ENCODE data around the gene GORASP1. TPM values are rescaled to one million over a fixed set of nuclear protein-coding genes. Genes with fewer than 3 reads are reported as not detected.
A peak's percentile ranks its signal among the peaks of the same experiment; 100 is the strongest.

The GORASP1 gene
- total RNA-seq, 2 donors from 2014 or later = 50.8 to 61.8 TPM

DNA sequence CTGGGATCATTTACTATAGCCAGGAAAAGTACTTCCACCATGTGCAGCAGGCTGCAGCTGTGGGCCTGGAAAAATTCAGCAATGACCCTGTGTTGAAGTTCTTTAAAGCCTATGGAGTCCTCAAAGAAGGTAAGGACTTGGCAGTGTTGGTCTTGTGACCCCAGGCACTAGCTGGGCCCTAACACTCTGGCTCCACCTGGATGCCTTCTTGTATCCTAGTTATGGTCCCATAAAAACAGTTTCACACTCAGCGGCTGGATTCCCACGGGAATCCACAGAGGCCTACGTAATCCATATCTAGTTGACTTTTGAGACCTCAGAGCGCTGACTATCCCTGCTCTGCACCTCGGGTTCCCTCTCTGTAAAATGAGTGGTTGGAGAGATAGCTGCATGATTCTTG, 1.7 kb upstream of the GORASP1 start:
- DNase-seq (ENCODE audit: low spot score) = no peak
- intact Hi-C loops (cut with DNase I) = no loop called here

GRCh38 chr3:39108200-39108710, 828 bp upstream of the GORASP1 start:
- intact Hi-C loops (cut with DNase I) = no loop called here
- DNase-seq (ENCODE audit: low spot score) = no peak

GRCh38 chr3:39106851-39107387, 508 bp downstream of the GORASP1 start:
- intact Hi-C loops (cut with DNase I) = no loop called here
- peak; percentile 87 for DNase-seq (ENCODE audit: low spot score)

DNA sequence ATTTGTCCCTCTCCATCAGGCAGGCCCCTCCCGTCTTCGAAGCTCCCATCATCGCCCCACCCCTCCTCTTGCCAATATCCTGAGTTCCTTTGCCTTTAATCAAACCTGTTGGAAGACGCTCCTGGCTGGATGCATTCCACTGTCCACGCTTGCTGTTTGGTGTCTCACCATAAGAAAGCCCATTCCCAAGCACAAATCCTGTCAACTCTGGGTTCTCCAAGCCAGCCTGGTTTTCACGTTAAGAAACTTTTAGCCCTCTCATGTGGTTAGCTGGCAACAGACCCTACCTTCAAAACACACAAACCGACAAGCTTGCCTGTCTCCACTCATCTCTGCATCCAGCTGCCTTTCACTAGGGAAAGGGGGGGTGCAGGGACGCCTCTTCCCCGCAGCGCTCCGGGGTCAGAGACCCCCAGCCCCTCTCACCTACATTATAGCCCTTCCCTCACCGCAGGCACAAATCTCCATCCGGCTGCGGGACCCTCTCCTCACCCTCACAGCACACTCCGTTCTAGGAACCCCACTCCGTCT, 1.1 kb downstream of the GORASP1 start:
- intact Hi-C loops (cut with DNase I) = no loop called here
- DNase-seq (ENCODE audit: low spot score) = no peak

DNA sequence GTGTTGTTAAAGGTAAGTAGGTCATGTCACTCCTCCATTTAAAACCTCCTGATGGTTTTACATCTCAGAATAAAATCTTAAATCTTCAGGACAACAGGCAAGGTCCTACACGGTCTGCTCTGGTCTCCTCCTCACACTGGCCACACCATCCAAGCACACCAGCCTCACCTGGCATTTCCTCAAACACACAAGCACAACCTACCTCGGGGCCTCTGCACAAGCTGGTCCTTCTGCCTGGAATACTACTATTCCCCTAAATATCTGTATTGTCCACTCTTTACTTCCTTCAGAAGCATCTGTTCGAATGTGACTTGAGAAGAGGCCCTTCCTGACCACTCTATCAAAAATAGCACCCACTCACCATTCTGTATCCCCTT, 1.8 kb downstream of the GORASP1 start:
- intact Hi-C loops (cut with DNase I) = no loop called here
- DNase-seq (ENCODE audit: low spot score) = no peak

- DNase-seq (ENCODE audit: low spot score) = no peak
- intact Hi-C loops (cut with DNase I) = no loop called here
Measured at GRCh38 chr3:39104961-39105686, 2.3 kb downstream of the GORASP1 start.

DNA sequence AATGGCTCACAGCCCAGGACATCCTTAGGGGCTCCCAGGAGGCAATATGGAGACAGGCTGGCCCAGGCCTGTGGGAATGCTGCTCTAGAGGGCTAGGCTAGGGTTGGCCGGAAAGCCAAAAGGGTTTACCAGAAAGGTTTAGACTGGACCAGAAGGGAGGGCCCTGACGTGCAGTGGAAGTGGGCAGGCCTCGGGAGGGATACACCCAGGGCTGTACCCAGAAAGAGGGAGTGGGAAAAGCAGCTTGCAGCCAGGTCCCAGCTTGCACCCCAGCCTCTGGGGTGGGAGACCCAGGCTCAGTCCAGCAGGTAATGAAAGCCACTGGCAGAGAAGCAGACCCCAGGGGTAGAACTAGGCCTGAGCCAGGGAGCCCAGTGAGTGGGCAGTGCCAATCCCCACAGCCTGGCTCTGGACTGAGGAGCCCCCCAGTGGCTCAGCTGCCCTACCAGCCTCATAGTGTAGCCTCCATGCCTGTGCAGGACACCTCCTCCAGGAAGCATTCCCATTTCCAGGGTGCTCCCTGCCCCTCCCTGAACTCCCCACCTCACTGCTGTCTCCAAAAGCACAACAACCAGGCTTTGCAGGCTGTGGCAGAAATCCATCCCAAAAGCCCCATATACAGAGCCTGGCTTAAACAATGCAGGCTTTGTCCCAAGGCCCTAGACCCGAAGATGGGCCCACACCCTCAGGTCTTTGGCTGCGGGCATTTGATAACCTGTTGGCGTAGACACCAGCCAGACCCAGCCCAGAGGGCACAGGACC, 3.5 kb downstream of the GORASP1 start:
- intact Hi-C loops (cut with DNase I) = no loop called here
- no peak for DNase-seq (ENCODE audit: low spot score)

DNA sequence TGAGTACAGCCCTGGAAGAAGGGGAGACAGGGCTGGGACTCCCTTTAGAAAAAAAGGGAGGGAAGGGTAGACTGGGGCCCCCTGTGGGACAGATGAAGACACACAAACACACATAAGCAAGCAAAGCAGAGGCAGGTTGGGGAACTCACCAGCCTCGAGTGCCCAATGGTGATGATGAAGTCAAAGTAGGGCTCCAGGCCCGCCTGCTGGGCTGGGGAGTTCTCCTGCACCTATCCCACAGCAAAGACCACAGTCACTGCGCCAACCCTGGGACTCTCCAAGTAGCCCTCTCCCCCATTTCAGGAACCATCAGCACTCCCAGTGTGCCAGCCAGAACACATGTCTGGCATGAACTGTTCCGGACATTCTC, 4.1 kb downstream of the GORASP1 start:
- no peak for DNase-seq (ENCODE audit: low spot score)
- intact Hi-C loops (cut with DNase I) = no loop called here

DNA sequence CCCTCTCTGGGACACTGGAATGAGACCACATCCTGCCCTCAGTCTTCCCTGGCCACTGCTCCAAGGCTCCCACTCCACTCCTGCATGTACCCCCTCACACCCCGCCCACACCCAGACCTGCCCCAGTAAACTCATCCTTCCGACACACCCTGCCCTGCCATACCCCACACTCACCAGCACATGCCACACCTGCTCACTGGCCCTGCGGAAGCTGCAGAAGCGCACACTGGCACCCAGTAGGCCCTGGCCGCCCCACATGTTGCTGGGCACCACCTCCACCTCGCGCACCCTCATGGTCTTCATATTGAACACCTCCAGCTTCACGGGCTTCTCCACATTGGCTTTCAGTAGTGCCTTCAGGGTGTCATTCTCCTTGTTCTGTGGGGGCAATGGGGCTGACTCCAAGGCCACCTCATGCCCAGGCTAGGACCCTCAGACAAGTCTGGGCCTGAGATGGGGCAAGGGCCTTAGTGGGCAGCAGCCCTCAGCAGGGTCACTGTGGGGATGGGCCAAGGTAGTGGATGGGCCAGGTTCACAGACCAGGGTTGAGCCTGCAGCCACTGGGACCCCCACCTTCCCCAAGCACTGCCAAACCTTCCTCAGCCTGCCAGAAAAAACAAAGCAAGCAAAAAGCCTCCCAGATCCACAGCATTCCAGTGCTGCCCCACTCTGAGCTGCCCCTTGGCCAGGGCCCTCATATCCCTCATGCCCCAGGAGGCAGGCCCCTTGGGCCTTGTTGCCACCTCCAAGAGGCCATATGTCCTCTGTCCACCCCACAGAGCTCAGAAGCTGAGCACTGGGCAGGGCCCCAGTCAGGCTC, 4.7 kb downstream of the GORASP1 start:
- DNase-seq (ENCODE audit: low spot score) = no peak
- intact Hi-C loops (cut with DNase I) = no loop called here

GRCh38 chr3:39101022-39101689, 6.3 kb downstream of the GORASP1 start:
- no peak for DNase-seq (ENCODE audit: low spot score)
- intact Hi-C loops (cut with DNase I) = no loop called here

DNA sequence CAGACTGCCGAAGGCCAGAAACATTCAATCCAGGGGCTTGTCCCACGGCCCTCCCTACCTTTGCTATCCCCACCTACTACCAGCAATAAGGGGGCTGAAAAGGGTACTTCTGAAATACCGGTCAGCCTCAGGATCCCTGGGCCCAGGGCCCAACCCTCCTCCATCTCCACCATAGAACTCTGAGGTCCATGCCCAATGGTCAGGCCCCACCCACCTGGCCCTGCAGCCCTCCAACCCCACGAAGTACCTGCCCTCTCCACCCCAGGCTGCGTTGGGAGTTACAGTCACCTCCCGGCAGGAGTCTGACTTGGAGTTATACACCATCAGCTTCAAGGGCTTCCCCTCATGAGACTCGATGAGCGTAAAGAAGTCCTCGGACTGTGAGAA, 6.9 kb downstream of the GORASP1 start:
- DNase-seq (ENCODE audit: low spot score) = no peak
- intact Hi-C loops (cut with DNase I) = no loop called here

- no peak for DNase-seq (ENCODE audit: low spot score)
- intact Hi-C loops (cut with DNase I) = no loop called here
Measured at GRCh38 chr3:39099738-39100499, 7.5 kb downstream of the GORASP1 start.

- no peak for DNase-seq (ENCODE audit: low spot score)
- intact Hi-C loops (cut with DNase I) = no loop called here
Measured at GRCh38 chr3:39099242-39099641, 8.2 kb downstream of the GORASP1 start.

DNA sequence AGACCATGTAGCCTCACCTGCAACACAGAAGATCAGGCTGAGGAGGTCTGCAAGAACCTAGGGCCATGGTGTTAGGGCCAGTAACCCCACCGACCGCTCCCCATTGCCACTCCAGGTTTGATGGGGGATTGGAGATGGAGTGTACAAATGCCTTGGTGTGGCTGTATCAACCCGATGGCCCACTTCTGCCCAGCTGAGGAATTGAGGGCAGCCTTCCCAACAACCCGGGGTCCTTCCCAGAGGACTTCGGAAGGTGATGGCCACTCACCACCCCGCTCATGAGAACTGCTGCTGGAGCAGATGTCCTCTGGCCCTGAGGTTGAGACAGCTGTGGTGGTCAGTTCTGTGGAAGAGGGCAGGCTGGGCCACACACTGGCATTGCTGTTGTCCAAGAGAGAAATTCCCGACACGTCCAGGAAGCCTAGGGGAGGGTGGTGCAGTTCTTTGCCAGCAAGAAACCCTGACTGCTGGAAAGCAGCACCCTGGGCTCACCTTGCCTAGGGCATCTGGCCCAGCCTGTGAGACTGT, 8.9 kb downstream of the GORASP1 start:
- intact Hi-C loops (cut with DNase I) = no loop called here

DNA sequence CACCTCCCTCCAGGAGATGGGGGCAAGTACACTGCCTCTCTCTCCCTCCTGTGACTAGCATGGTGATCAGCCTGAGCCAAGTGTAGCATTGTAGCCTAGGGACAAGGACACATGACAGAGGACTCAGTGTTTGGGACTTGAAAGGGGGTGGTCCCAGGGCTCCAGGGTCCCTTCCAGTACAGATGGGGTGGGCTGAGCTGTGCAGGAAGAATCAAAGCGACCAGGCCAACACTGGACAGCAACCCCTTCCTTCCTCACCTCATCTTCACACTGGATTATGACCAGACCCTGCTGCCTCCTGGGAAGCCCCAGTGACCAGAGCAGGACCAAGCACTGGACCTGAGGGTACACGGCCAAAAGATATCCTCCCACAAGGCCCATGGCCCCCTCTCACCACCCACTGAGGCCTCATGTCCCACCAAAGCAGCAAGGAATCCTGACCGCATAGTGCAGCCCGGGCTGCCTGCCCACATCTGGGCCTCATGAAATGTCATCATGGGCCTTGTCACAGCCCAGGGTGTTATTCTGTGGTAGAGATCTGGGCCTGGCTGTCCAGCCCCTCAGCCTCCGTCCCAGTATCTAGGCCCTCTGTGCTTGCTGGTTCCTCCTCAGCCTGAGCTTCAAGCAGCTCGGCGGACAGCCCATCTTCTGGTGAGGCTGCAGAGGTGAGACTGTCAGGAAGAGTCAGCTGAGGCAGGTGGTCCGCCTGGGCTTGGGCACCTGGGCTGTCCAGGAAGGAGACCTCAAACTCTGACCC, 9.5 kb downstream of the GORASP1 start:
- intact Hi-C loops (cut with DNase I) = no loop called here
- DNase-seq (ENCODE audit: low spot score) = no peak

More for the DNA sequence above, 8.9 kb downstream of the GORASP1 start:
- DNase-seq (ENCODE audit: low spot score) = no peak

- DNase-seq (ENCODE audit: low spot score) = no peak
- intact Hi-C loops (cut with DNase I) = no loop called here
Measured at GRCh38 chr3:39096775-39097174, 10.7 kb downstream of the GORASP1 start.

DNA sequence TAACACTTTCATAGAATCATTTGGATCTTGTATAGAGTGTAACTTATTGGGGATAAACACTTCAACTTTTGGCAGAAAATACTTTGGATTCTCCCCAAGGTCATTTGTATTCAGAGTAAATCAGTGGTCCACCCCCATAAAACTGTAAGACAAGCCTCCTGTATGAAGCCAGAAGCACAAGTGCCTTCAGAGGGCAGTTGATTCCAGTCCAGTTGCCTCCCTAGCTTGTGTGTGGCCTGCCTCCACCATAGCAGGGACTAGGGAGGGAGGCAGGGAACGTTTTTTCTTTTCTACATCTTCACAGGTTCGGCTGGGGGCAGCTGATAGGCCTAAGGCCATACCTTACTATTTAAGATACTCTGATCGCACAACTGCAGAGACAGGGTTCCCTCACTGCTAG, 11.6 kb downstream of the GORASP1 start:
- DNase-seq (ENCODE audit: low spot score) = no peak
- intact Hi-C loops (cut with DNase I) = no loop called here

Data from posterior vena cava (tissue), 2 donors.